GM12874 (cell line): ENCODE measurements around the gene NRDC.

ENCODE experiments used
- CTCF ChIP-seq: IDR thresholded peaks from 2 replicates; pipeline ENCODE4 v1.5.1; 2011; ENCODE audit warnings: low read depth, mild to moderate bottlenecking, control low read depth, low read length, moderate library complexity; ENCODE audit not compliant: insufficient read depth

Gene NRDC

GRCh38 chr1:51780927-51781326, 97.6 kb downstream of the NRDC start:
- TF ChIP-seq CTCF: no peak

GRCh38 chr1:51776408-51776807, 102.1 kb downstream of the NRDC start:
- TF ChIP-seq CTCF: no peak

GRCh38 chr1:51768971-51769588, 109.4 kb downstream of the NRDC start:
- peak; percentile 61; the same call in 1 of the 2 replicates for TF ChIP-seq CTCF

- TF ChIP-seq CTCF: no peak
These were observed 117.2 kb downstream of the NRDC start for GRCh38 chr1:51761351-51761750.

GRCh38 chr1:51760872-51761271, 117.7 kb downstream of the NRDC start:
- TF ChIP-seq CTCF: no peak

GRCh38 chr1:51758310-51758709, 120.2 kb downstream of the NRDC start:
- no peak for TF ChIP-seq CTCF

- TF ChIP-seq CTCF: no peak
These were observed 122.2 kb downstream of the NRDC start for GRCh38 chr1:51756290-51756689.
